ENCODE measurements around the gene AUP1. TPM values are rescaled to one million over a fixed set of nuclear protein-coding genes. Genes with fewer than 3 reads are reported as not detected.
A peak's percentile ranks its signal among the peaks of the same experiment; 100 is the strongest.

Gene AUP1
- total and polyA plus RNA-seq, 8 donors, result 74.4 to 244 (median 167) TPM

DNA sequence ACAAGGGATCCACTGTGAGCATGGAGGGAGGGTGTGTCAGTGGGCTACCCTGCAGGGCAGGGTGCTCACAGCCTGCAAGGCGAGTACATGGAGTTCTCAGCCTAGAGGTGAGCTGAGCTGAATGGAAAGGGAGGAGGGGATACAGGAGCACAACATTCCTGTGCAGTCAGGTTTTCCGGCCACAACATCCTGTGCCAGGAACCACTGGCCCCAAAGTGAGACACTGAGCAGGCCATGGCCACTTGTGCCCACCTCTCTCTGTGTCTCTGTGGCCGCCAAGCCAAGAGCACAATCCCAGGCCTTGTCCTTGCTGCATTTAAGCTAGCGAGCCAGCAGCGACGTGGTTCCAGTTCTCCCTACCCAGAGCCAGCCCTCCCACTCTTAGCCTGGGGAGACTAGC is 31.1 kb upstream of the AUP1 start:
- Histone ChIP-seq H3K9me3 (no peaks in the 10 kb centered on the region), H3K36me3 (peaks cover 8 to 14% (median 10%) of the 10 kb centered on the region in 4 donors), H3K4me1 (peaks cover 0 to 37% (median 16%) of the 10 kb centered on the region in 4 donors), H3K4me3 (no peak overlapping the region), H3K27ac (no peak overlapping the region), H3K27me3 (no peaks in the 10 kb centered on the region)
- TF ChIP-seq EP300 (IDR thresholded peaks at IDR 0.05) (no peak), POLR2A (IDR thresholded peaks at IDR 0.05) (no peak), CTCF (IDR thresholded peaks at IDR 0.05) (no peak), POLR2AphosphoS5 (IDR thresholded peaks at IDR 0.05) (no peak)
- no peak for DNase-seq
- 45 to 61% (median 56%) methylated on average over 6 of the region's 6 CpGs for WGBS, 5 donors
- intact Hi-C loops (cut with DNase I; ENCODE audit: low total_unique reads), result no loop called here

GRCh38 chr2:74559912-74560311 is 30.4 kb upstream of the AUP1 start:
- Histone ChIP-seq H3K27me3 (no peaks in the 10 kb centered on the region), H3K9me3 (no peaks in the 10 kb centered on the region), H3K4me3 (no peak overlapping the region), H3K4me1 (peaks cover 0 to 44% (median 23%) of the 10 kb centered on the region in 4 donors), H3K36me3 (peaks cover 8 to 14% (median 10%) of the 10 kb centered on the region in 4 donors), H3K27ac (no peak overlapping the region)
- intact Hi-C loops (cut with DNase I; ENCODE audit: low total_unique reads), result no loop called here
- no peak for DNase-seq
- TF ChIP-seq POLR2AphosphoS5 (IDR thresholded peaks at IDR 0.05), result no peak
- TF ChIP-seq EP300 (IDR thresholded peaks at IDR 0.05), result no peak
- TF ChIP-seq POLR2A (IDR thresholded peaks at IDR 0.05), result no peak
- no peak for TF ChIP-seq CTCF (IDR thresholded peaks at IDR 0.05)
- 19 to 54% (median 31%) methylated on average over 5 of the region's 5 CpGs for WGBS, 5 donors

DNA sequence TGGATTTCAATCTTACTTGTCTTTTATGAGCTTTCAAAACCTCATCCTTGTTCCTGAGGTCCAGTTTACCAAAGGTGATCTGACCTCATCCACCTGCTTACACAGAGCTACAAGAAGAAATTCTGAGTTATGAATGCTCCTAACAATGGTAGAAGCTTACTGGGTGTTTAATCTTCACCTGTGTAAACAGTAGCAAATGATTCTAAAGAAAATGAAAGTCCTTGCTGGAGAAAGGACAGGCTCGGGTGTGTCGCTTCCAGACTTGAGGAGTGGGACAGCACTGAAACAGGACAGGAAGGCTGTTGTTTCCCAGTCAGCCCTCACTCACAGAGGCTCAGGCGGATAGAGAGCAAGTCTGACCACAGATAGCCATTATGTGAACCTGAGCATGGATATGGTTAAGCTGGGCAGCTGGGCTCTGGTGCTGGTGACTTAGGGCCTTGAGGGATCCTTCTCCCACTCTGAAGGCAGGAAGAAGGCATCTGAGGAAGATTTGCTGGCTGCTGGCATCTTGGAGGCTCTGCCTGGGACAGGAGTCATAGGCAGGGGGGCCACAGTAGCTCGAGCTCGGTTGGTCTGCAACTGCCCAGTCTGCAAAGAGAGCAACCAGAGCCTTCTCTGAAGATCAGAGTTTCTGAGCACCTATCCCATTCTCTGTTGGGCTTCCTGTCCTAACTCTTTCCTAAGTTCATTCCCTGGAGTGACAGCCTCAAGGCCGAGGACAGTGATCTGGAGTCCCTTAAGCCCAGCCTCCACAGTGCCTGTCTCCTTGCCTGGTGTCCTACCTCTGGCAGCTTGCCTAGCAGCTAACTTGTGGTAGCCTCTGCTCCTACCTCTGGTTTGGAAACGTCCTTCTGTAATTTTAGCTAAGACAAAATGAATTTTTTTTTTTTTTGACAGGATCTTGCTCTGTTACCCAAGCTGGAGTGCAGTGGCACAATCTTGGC is 29.1 kb upstream of the AUP1 start:
- H3K36me3 ChIP-seq, result peaks cover 8 to 14% (median 10%) of the 10 kb centered on the region in 4 donors
- no peak overlapping the region for H3K4me3 ChIP-seq
- intact Hi-C loops (cut with DNase I; ENCODE audit: low total_unique reads), result no loop called here
- H3K27me3 ChIP-seq, result no peaks in the 10 kb centered on the region
- peak overlapping the region; percentile 12 to 59 (median 37) for H3K27ac ChIP-seq
- peaks cover 0 to 50% (median 33%) of the 10 kb centered on the region in 4 donors for H3K4me1 ChIP-seq
- H3K9me3 ChIP-seq, result no peaks in the 10 kb centered on the region
- TF ChIP-seq EP300 (IDR thresholded peaks at IDR 0.05) (no peak), CTCF (IDR thresholded peaks at IDR 0.05) (no peak), POLR2A (IDR thresholded peaks at IDR 0.05) (no peak), POLR2AphosphoS5 (IDR thresholded peaks at IDR 0.05) (no peak)
- peak in 1 of 2 donors; percentile 46 for DNase-seq
- WGBS, 5 donors, result 37 to 59% (median 38%) methylated on average over 7 of the region's 7 CpGs

- Histone ChIP-seq H3K27me3 (no peaks in the 10 kb centered on the region), H3K9me3 (no peaks in the 10 kb centered on the region), H3K27ac (peak overlapping the region in 1 of 5 donors; percentile 91), H3K4me3 (no peak overlapping the region), H3K36me3 (peaks cover 8 to 14% (median 10%) of the 10 kb centered on the region in 4 donors), H3K4me1 (peaks cover 0 to 65% (median 41%) of the 10 kb centered on the region in 4 donors)
- no peak for DNase-seq
- intact Hi-C loops (cut with DNase I; ENCODE audit: low total_unique reads), result no loop called here
- WGBS, 5 donors, result 86 to 95% (median 93%) methylated on average over 4 to 6 of the region's 6 CpGs
- TF ChIP-seq POLR2A (IDR thresholded peaks at IDR 0.05), result no peak
- no peak for TF ChIP-seq EP300 (IDR thresholded peaks at IDR 0.05)
- no peak for TF ChIP-seq CTCF (IDR thresholded peaks at IDR 0.05)
- TF ChIP-seq POLR2AphosphoS5 (IDR thresholded peaks at IDR 0.05), result no peak
Observed at GRCh38 chr2:74556831-74557370, 27.4 kb upstream of the AUP1 start.

Data from stomach (tissue), 9 donors.